Upper lobe of right lung (tissue), 1 donor: ENCODE results near the gene AFM. TPM values are rescaled to one million over a fixed set of nuclear protein-coding genes. Genes with fewer than 3 reads are reported as not detected.

Experiments used
- ATAC-seq: fragments of 200-7000 bp; cut with Tn5 transposase; one replicate; pipeline ENCODE4 v1.9.1; 2020; ENCODE audit warnings: mild to moderate bottlenecking, moderate library complexity
- DNase-seq: peaks from one replicate; pipeline ENCODE4 v3.0.0-alpha.2; 2020
- H3K27ac ChIP-seq: fragments of 200-600 bp; one replicate; pipeline ENCODE4 v1.8.0; 2022
- H3K27me3 ChIP-seq: fragments of 200-600 bp; one replicate; pipeline ENCODE4 v1.8.0; 2022; ENCODE audit warnings: mild to moderate bottlenecking
- H3K36me3 ChIP-seq: fragments of 200-600 bp; one replicate; pipeline ENCODE4 v1.8.0; 2022
- H3K4me1 ChIP-seq: fragments of 200-600 bp; one replicate; pipeline ENCODE4 v1.8.0; 2022
- H3K4me3 ChIP-seq: fragments of 200-600 bp; one replicate; pipeline ENCODE4 v1.8.0; 2022; ENCODE audit warnings: mild to moderate bottlenecking
- H3K9me3 ChIP-seq: fragments of 200-600 bp; one replicate; pipeline ENCODE4 v1.8.0; 2022
- intact Hi-C: fragments of 100-400 bp; cut with DNase I; formaldehyde crosslinking; loops from one replicate; pipeline ENCODE4 v1.11.0; 2022
- total RNA-seq: library from RNA; stranded (reverse); fragmentation: NEBNext Ultra II Directional; extraction: Animal tissue kit (Norgen Biotek cat#: 25700); gene quantifications from one replicate; pipeline ENCODE4 v1.2.1, GENCODE V29; 2021
- TF ChIP-seq, protein P1 (sequence below): fragments of 200-600 bp; IDR thresholded peaks from one replicate; pipeline ENCODE4 v1.8.0; 2022; ENCODE audit warnings: antibody characterized with exemption
- donor health status: DM: no; HTN: yes; CAD: no; lungs with severe emphysema.

The AFM gene
- total RNA-seq, 1 donor from 2014 or later = not detected

DNA sequence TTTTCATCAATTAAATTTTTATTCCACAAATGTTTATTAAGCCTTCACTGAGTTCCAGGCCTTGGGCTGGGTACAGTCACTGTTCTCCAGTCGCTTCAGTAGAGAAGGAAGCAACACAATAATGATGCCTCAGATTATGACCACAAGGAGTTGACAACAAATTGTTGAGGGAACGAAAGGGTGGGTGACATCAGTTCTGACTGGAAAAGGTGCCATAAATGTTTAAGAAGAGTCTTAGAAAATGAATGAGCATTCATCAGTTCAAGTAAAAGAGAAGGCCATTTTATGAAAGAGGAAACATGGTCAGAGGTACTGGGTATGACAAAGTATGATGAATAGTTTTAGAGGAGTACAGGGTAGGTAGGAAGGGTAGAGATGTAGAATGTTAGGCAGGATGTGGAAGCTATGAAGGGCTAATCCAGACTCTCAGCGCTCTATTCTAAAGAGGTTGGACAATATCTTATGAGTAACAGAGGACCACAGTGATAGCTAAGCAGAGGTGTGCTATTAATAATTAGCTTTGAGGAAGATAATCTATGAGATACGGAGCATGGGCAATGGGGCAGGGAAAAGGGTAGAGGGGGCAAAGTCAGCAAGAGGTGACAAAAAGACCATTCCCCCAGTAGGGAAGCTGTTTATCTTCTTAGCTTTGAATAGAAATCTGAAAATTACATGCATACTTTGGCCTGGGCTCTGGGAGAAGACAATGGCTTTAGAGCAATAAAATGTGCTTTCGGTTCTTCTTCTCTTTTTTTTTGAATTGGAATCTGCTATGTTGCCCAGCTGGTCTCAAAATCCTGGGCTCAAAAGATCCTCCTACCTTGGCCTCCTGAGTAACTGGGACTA is 25.1 kb upstream of the AFM start:
- Histone ChIP-seq H3K27ac (no peak overlapping the region), H3K4me1 (no peaks in the 10 kb centered on the region), H3K9me3 (no peaks in the 10 kb centered on the region), H3K4me3 (no peak overlapping the region), H3K36me3 (no peaks in the 10 kb centered on the region), H3K27me3 (no peaks in the 10 kb centered on the region)
- intact Hi-C loops = no loop called here
- TF ChIP-seq, protein P1, sequence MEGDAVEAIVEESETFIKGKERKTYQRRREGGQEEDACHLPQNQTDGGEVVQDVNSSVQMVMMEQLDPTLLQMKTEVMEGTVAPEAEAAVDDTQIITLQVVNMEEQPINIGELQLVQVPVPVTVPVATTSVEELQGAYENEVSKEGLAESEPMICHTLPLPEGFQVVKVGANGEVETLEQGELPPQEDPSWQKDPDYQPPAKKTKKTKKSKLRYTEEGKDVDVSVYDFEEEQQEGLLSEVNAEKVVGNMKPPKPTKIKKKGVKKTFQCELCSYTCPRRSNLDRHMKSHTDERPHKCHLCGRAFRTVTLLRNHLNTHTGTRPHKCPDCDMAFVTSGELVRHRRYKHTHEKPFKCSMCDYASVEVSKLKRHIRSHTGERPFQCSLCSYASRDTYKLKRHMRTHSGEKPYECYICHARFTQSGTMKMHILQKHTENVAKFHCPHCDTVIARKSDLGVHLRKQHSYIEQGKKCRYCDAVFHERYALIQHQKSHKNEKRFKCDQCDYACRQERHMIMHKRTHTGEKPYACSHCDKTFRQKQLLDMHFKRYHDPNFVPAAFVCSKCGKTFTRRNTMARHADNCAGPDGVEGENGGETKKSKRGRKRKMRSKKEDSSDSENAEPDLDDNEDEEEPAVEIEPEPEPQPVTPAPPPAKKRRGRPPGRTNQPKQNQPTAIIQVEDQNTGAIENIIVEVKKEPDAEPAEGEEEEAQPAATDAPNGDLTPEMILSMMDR = no peak
- no peak for ATAC-seq
- no peak for DNase-seq

DNA sequence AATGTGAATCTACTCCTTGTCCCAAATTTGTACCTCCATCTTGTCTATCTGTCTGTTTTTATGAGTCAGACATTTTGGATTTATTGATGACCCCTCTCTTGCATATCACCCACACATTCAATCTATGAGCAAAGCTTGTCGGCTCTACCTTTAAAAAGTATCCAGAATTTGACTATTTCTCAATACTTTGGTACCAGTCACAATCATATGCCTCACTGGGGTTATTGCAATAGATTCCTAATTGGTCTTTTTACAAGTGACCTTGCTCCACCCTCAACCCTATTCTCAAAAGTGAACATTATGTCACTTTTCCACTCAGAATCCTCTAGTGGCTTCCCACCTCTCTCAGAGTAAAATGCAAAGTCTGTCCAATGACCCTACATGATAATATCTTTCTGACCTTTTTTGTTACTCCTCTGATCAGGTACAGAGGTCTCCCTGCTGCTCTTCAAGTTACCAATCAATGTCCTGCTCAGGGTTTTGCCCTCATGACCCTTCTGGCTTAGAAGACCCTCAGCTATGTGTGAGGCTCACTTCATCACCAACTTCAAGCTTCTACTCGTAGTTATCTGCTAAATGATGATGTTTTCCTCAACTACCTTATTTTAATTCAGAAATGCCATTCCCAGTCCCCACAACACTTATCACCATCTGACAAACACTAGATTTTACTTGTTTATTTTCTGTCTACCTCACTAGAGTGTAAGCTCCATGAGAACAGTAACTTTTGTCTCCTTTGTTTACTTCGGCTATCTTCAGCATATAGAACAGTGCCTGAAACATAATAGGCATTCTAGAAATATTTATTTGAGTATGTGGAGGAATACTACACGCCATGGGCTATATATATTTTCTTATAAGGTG is 23.1 kb upstream of the AFM start:
- Histone ChIP-seq H3K27me3 (no peaks in the 10 kb centered on the region), H3K9me3 (no peaks in the 10 kb centered on the region), H3K4me1 (no peaks in the 10 kb centered on the region), H3K4me3 (no peak overlapping the region), H3K36me3 (no peaks in the 10 kb centered on the region), H3K27ac (no peak overlapping the region)
- ATAC-seq (no peak), DNase-seq (no peak)
- intact Hi-C loops = no loop called here
- TF ChIP-seq, protein P1 = no peak

DNA sequence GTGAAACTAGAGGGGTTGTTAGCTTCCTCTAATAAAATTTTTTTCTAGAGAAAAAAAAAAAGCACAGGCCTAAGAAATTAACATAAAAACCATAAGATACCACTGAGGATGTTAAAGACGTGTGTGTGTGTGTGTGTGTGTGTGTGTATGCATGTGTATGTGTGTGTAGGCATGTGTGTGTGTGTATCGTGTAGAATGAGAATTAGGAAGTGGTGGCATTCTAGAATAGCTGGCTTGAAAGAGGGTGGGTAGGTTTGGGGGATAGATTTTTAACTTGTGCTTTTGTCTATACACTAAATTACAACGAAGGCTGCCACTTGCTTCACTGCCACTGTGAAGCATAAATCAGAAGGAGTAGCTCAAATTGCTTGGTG is 22.5 kb upstream of the AFM start:
- Histone ChIP-seq H3K9me3 (no peaks in the 10 kb centered on the region), H3K4me1 (no peaks in the 10 kb centered on the region), H3K27me3 (no peaks in the 10 kb centered on the region), H3K27ac (no peak overlapping the region), H3K36me3 (no peaks in the 10 kb centered on the region), H3K4me3 (no peak overlapping the region)
- no peak for ATAC-seq
- intact Hi-C loops = no loop called here
- no peak for DNase-seq
- TF ChIP-seq, protein P1 = no peak

DNA sequence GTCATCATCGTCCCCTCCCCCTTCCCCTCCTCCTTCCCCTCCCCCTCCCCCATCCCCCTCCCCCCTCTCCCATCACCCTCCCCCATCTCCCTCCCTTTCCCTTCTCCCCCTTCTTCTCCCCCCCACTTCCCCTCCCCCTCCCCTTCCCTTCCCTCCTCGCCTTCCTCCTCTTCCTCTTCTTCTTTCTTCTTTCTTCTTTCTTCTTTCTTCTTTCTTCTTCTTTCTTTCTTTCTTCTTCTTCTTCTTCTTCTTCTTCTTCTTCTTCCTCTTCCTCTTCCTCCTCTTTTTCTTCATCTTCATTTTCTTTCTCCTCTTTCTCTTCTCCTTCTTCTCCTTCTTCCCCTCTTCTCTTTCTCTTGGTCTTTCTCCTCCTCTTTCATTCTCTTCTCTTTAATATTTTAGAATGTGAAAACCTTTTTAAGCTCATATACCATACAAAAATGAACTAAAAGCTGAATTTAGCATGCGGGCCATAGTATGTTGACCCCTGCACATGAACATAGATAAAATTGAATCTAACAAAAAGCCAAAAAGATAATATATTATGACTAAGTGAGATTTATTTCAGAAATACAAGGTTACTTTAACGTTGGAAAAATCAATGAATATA is 20.5 kb upstream of the AFM start:
- TF ChIP-seq, protein P1 = no peak
- intact Hi-C loops = no loop called here
- ATAC-seq (no peak), DNase-seq (no peak)
- H3K27me3 ChIP-seq = no peaks in the 10 kb centered on the region
- H3K27ac ChIP-seq = no peak overlapping the region
- no peaks in the 10 kb centered on the region for H3K9me3 ChIP-seq
- no peaks in the 10 kb centered on the region for H3K4me1 ChIP-seq
- H3K4me3 ChIP-seq = no peak overlapping the region
- no peaks in the 10 kb centered on the region for H3K36me3 ChIP-seq

DNA sequence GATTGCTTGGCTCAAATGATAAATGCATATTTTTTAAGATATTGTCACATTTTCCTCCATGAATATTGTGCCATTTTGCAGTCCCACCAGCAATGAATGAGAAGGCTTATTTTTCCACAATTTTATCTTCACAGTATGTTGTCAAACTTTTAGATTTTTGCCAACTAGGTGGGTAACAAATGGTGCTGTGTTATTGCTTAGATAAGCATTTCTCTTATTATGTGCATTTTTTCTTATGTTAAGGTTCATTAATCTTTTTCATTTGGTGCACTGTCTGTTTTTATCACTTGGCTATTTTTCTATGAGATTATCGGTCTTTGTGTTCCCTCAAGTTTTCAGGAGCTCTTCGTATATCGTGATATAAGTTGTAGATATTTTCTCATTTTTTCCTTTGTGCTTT is 13.4 kb upstream of the AFM start:
- no peak for DNase-seq

More for the DNA sequence above, 13.4 kb upstream of the AFM start:
- Histone ChIP-seq H3K4me3 (no peak overlapping the region), H3K36me3 (no peaks in the 10 kb centered on the region), H3K9me3 (no peaks in the 10 kb centered on the region), H3K4me1 (no peaks in the 10 kb centered on the region), H3K27me3 (no peaks in the 10 kb centered on the region), H3K27ac (no peak overlapping the region)
- TF ChIP-seq, protein P1 = no peak
- intact Hi-C loops = no loop called here
- ATAC-seq = no peak
